Measurements from ENCODE around the gene ATXN2.

- TF ChIP-seq CTCF (IDR thresholded peaks at IDR 0.05; ENCODE audit: low read length) (no peak), EZH2 (IDR thresholded peaks at IDR 0.05; ENCODE audit: borderline replicate concordance, low read length) (no peak)
Measured at GRCh38 chr12:111404362-111405148, 194.6 kb downstream of the ATXN2 start.
